GM23338 (cell line): Measurements from ENCODE around the gene SH3BGRL.

ENCODE experiments used
- CREB1 ChIP-seq: fragments of 250-450 bp; sonication (Bioruptor Pico); IDR thresholded peaks from 2 replicates; pipeline ENCODE4 v1.5.0; 2020; ENCODE audit warnings: low read depth, mild to moderate bottlenecking, moderate library complexity
- EZH2 ChIP-seq: fragments of 200-600 bp; sonication (generic); IDR thresholded peaks from one replicate; pipeline ENCODE4 v1.8.0; 2017; ENCODE audit warnings: antibody characterized with exemption, mild to moderate bottlenecking, low read depth; ENCODE audit not compliant: unreplicated experiment
- EZH2phosphoT487 ChIP-seq: fragments of 200-600 bp; sonication (generic); IDR thresholded peaks from one replicate; pipeline ENCODE4 v1.8.1; 2018; ENCODE audit warnings: antibody characterized with exemption; ENCODE audit not compliant: unreplicated experiment
- POLR2AphosphoS5 ChIP-seq: IDR thresholded peaks from 2 replicates; pipeline ENCODE4 v1.6.1; 2016; ENCODE audit warnings: antibody characterized with exemption, low read depth
- ZNF114 ChIP-seq: fragments of 250-450 bp; sonication (Bioruptor Pico); IDR thresholded peaks from 2 replicates; pipeline ENCODE4 v1.5.0; 2020; ENCODE audit warnings: mild to moderate bottlenecking, moderate library complexity
- TF ChIP-seq, protein P1 (sequence below), 2 experiments: fragments of 200-600 bp in 1 of 2; sonication (generic) in 1 of 2; conservative IDR thresholded peaks; 2 replicates each; pipeline versions ENCODE4 v1.5.1 to v1.6.1; 2016 to 2017; ENCODE audit warnings: antibody characterized with exemption in 2 of 2, low read depth in 2 of 2, mild to moderate bottlenecking in 2 of 2, moderate library complexity in 1 of 2
- TF ChIP-seq, protein P2 (sequence below): IDR thresholded peaks from one replicate; pipeline ENCODE4 v1.6.1; 2018; ENCODE audit warnings: antibody characterized with exemption; ENCODE audit not compliant: unreplicated experiment

DNA sequence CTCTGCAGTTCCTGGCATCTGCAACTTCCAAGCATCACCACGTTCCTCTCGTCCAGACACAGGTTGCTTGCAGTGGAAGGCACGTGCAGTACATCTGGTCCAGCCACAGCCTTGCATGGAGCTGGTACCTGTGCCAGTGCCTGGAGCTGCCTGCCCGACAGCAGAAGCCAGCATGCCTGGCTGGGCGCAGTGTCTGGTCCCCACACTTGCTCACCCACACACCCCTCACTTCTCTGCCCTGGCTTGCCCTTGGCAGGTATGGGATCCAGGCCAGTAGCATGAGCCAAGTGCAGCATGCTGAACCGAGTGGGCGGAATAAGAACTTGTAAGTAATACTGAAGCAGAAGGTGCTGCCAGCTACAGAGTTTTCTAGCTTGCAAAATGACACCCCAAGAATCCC, 39.9 kb downstream of the SH3BGRL start:
- TF ChIP-seq EZH2phosphoT487 (no peak), CREB1 (no peak), EZH2 (no peak), POLR2AphosphoS5 (no peak), ZNF114 (no peak)
- TF ChIP-seq, protein P1, sequence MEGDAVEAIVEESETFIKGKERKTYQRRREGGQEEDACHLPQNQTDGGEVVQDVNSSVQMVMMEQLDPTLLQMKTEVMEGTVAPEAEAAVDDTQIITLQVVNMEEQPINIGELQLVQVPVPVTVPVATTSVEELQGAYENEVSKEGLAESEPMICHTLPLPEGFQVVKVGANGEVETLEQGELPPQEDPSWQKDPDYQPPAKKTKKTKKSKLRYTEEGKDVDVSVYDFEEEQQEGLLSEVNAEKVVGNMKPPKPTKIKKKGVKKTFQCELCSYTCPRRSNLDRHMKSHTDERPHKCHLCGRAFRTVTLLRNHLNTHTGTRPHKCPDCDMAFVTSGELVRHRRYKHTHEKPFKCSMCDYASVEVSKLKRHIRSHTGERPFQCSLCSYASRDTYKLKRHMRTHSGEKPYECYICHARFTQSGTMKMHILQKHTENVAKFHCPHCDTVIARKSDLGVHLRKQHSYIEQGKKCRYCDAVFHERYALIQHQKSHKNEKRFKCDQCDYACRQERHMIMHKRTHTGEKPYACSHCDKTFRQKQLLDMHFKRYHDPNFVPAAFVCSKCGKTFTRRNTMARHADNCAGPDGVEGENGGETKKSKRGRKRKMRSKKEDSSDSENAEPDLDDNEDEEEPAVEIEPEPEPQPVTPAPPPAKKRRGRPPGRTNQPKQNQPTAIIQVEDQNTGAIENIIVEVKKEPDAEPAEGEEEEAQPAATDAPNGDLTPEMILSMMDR (conservative IDR thresholded peaks at IDR 0.05; ENCODE audit: low read depth in 2 of 2), result no peak
- TF ChIP-seq, protein P2, sequence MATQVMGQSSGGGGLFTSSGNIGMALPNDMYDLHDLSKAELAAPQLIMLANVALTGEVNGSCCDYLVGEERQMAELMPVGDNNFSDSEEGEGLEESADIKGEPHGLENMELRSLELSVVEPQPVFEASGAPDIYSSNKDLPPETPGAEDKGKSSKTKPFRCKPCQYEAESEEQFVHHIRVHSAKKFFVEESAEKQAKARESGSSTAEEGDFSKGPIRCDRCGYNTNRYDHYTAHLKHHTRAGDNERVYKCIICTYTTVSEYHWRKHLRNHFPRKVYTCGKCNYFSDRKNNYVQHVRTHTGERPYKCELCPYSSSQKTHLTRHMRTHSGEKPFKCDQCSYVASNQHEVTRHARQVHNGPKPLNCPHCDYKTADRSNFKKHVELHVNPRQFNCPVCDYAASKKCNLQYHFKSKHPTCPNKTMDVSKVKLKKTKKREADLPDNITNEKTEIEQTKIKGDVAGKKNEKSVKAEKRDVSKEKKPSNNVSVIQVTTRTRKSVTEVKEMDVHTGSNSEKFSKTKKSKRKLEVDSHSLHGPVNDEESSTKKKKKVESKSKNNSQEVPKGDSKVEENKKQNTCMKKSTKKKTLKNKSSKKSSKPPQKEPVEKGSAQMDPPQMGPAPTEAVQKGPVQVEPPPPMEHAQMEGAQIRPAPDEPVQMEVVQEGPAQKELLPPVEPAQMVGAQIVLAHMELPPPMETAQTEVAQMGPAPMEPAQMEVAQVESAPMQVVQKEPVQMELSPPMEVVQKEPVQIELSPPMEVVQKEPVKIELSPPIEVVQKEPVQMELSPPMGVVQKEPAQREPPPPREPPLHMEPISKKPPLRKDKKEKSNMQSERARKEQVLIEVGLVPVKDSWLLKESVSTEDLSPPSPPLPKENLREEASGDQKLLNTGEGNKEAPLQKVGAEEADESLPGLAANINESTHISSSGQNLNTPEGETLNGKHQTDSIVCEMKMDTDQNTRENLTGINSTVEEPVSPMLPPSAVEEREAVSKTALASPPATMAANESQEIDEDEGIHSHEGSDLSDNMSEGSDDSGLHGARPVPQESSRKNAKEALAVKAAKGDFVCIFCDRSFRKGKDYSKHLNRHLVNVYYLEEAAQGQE, result no peak
